OCI-LY7 (cell line): ENCODE data around the gene ADAM33.

Experiments used
- EZH2phosphoT487 ChIP-seq: fragments of 200-600 bp; sonication (generic); IDR thresholded peaks from 2 replicates; pipeline ENCODE4 v1.6.1; 2018; ENCODE audit warnings: low read depth, borderline replicate concordance, mild to moderate bottlenecking, mixed run types, antibody characterized with exemption, low read length, moderate library complexity, mixed read lengths
- TF ChIP-seq, protein P1 (sequence below): fragments of 200-600 bp; sonication (generic); conservative IDR thresholded peaks from 2 replicates; pipeline ENCODE4 v1.5.1; 2014; ENCODE audit warnings: mild to moderate bottlenecking, antibody characterized with exemption, low read length, moderate library complexity, mixed read lengths

DNA sequence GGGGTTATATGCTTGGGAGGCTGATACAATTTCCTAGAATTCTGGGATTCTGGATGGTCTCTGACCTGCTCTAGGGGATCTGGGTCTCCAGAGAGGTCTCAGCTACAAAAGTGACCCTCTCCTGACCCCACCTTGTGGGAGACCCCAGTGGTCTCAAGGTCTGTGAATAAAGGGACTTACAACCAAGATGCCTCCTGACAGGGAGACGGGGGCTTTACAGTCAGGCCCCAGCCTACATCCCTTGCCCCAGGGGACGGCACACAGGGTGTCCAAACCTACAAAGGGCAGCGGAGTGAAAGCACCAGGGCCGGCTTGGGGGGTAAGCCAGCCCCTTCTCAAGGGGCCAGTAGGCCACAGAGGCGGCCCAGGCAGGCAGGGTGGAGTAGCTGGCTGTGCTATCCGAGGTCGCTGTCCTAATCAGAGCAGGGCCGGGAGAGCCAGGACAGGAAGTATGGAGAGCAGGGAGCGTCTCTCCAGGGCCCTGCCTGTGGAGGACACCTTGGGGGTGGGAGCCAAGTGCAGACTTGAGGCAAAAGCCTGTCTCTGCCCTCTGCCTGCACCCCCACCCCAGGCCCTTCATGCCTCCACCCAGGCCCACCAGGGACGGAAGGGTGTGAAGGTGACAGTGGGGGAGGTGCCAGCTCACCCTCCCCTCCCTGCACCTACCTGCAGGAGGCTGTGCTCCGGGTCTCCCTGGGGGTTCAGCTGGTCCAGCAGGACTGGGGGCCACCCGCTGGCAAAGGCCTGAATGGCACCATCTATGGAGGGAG is 22.1 kb downstream of the ADAM33 start:
- TF ChIP-seq, protein P1, sequence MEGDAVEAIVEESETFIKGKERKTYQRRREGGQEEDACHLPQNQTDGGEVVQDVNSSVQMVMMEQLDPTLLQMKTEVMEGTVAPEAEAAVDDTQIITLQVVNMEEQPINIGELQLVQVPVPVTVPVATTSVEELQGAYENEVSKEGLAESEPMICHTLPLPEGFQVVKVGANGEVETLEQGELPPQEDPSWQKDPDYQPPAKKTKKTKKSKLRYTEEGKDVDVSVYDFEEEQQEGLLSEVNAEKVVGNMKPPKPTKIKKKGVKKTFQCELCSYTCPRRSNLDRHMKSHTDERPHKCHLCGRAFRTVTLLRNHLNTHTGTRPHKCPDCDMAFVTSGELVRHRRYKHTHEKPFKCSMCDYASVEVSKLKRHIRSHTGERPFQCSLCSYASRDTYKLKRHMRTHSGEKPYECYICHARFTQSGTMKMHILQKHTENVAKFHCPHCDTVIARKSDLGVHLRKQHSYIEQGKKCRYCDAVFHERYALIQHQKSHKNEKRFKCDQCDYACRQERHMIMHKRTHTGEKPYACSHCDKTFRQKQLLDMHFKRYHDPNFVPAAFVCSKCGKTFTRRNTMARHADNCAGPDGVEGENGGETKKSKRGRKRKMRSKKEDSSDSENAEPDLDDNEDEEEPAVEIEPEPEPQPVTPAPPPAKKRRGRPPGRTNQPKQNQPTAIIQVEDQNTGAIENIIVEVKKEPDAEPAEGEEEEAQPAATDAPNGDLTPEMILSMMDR: no peak
- no peak for TF ChIP-seq EZH2phosphoT487
